BE2C (cell line): Measurements from ENCODE around the gene KRTAP4-16.
"Not testable (repeated sequence)": the region's sequence is repeated elsewhere in the genome, so short reads cannot be mapped to it uniquely, and the experiment has no call there.

Experiments
- DNase-seq: peaks from one replicate; pipeline ENCODE4 v3.0.0-alpha.2; 2020
- H3K27me3 ChIP-seq: fragments of 250-450 bp; sonication (Bioruptor Pico); 2 replicates; pipeline ENCODE4 v1.5.1; 2020; ENCODE audit warnings: mild to moderate bottlenecking
- H3K36me3 ChIP-seq: fragments of 250-450 bp; sonication (Bioruptor Pico); 2 replicates; pipeline ENCODE4 v1.5.1; 2020; ENCODE audit warnings: mild to moderate bottlenecking
- H3K4me1 ChIP-seq: fragments of 250-450 bp; sonication (Bioruptor Pico); 2 replicates; pipeline ENCODE4 v1.5.1; 2020
- H3K4me3 ChIP-seq: 2 replicates; pipeline ENCODE4 v1.5.1; 2011; ENCODE audit warnings: low read depth, low read length
- H3K9me3 ChIP-seq: fragments of 250-450 bp; sonication (Bioruptor Pico); 2 replicates; pipeline ENCODE4 v1.5.1; 2020
- TF ChIP-seq, protein P1 (sequence below): IDR thresholded peaks from 2 replicates; pipeline ENCODE4 v1.5.1; 2012; ENCODE audit warnings: mild to moderate bottlenecking, low read depth, low read length

The KRTAP4-16 gene

DNA sequence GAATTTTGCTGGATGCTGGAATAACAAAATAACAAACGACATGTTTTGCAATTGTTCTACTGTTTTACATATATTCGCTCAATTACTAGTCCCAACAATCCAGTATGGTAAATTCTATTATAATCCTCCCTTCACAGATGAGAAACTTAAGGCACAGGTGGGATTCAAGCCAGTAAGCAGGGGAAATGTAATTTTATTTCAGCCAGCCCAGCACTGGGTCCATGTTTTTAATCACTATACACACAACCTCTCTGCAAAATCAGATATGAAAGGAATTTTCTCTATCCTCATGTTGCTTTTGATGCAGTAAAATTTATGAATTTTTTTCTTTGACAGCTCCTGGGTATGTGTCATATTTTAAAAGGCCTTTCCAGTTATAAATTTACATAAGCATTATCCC is 43.3 kb upstream of the KRTAP4-16 start:
- no peaks in the 10 kb centered on the region for H3K4me1 ChIP-seq
- H3K36me3 ChIP-seq, result no peaks in the 10 kb centered on the region
- DNase-seq, result no peak
- peaks cover 4% of the 10 kb centered on the region; the same call in 1 of the 2 replicates for H3K27me3 ChIP-seq
- H3K4me3 ChIP-seq, result no peak overlapping the region
- TF ChIP-seq, protein P1, sequence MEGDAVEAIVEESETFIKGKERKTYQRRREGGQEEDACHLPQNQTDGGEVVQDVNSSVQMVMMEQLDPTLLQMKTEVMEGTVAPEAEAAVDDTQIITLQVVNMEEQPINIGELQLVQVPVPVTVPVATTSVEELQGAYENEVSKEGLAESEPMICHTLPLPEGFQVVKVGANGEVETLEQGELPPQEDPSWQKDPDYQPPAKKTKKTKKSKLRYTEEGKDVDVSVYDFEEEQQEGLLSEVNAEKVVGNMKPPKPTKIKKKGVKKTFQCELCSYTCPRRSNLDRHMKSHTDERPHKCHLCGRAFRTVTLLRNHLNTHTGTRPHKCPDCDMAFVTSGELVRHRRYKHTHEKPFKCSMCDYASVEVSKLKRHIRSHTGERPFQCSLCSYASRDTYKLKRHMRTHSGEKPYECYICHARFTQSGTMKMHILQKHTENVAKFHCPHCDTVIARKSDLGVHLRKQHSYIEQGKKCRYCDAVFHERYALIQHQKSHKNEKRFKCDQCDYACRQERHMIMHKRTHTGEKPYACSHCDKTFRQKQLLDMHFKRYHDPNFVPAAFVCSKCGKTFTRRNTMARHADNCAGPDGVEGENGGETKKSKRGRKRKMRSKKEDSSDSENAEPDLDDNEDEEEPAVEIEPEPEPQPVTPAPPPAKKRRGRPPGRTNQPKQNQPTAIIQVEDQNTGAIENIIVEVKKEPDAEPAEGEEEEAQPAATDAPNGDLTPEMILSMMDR, result no peak
- no peaks in the 10 kb centered on the region for H3K9me3 ChIP-seq

DNA sequence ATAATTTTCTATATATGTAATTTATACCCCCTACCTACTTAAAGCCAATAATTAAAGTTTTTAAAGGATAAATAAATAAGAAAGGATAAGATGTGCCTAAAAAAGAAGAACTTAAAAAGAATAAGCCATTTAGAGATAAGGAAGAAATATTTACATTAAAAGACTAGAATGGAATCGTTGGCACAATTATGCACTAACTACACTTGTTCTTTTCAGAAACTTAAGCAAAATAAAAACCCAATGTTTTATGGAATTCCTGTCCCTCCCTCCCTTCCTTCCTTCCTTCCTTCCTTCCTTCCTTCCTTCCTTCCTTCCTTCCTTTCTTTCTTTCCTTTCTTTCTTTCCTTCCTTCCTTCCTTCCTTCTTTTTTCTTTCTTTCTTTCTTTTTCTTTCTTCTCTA is 42.8 kb upstream of the KRTAP4-16 start:
- no peak overlapping the region for H3K4me3 ChIP-seq
- H3K4me1 ChIP-seq, result no peaks in the 10 kb centered on the region
- TF ChIP-seq, protein P1, result no peak
- peaks cover 2% of the 10 kb centered on the region; the same call in 1 of the 2 replicates for H3K27me3 ChIP-seq
- H3K36me3 ChIP-seq, result no peaks in the 10 kb centered on the region
- DNase-seq, result no peak
- H3K9me3 ChIP-seq, result no peaks in the 10 kb centered on the region

DNA sequence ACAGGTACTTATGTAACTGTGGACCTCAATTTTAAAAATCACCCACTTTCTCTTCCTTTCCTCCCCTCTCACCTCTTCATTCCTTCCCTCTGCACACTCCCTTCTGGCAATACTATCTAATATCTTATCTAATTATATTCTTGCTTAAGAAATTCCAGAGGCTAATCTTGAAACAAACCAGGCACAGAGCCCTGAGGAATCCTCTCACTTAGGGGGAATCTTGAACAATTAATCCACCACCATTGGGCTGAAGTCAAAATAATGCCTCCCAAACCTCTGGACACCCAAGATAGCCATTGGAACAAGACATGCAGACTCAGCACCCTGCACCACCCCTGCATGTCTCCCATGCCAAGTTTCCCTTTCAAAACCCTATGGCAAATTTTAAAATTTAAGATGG is 39.4 kb upstream of the KRTAP4-16 start:
- no peak for DNase-seq
- Histone ChIP-seq H3K4me1 (no peaks in the 10 kb centered on the region), H3K9me3 (no peaks in the 10 kb centered on the region), H3K36me3 (no peaks in the 10 kb centered on the region), H3K4me3 (no peak overlapping the region), H3K27me3 (peaks cover 3% of the 10 kb centered on the region; the same call in 1 of the 2 replicates)
- TF ChIP-seq, protein P1, result no peak

DNA sequence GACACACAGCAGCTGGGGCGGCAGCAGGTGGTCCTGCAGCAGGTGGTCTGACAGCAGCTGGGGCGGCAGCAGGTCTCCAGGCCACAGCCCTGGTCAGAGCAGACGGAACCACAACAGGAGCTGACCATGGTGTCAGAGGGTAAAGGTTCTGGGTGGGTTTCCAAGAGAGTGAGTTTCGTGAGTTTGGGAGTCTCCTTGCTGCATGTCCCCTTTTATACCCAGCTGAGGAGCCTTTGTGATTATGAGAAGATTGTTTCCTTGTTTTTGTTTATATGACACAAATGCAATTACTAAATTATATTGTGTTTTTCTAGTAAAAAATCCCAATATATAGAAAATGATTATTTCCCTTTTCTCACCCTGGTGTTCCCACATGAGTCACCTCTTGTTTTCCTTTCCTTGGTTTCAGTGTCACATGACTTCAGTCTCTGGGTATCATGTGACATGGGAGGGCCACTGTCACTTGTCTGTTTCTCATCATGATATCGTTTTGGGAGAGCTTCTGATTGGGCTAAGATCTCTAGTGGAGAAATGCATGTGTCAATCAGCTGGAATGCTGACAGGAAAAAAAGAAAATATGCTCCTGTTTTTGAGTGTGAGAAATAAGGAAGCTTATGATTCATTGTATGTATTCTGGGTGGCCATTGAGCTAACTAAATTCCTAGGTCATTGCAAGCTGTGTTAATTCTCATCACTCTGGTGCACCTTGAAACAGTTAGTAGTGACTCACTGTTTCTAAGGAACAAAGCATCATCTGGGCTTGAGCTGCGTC is 38.5 kb upstream of the KRTAP4-16 start, which contains the start of gene KRTAP4-6:
Gene KRTAP4-6, minus strand, starts transcription at position 185 of the 772 bp plus-strand sequence. Its CDS starts 57 bp downstream, at position 128.
- DNase-seq, result no peak
- TF ChIP-seq, protein P1, result no peak
- H3K4me1 ChIP-seq, result no peaks in the 10 kb centered on the region
- H3K9me3 ChIP-seq, result no peaks in the 10 kb centered on the region
- no peak within 1 kb of the TSS for H3K4me3 ChIP-seq
- H3K36me3 ChIP-seq, result no peaks in the 10 kb centered on the region
- peaks cover 3% of the 10 kb centered on the region; the same call in 1 of the 2 replicates for H3K27me3 ChIP-seq

DNA sequence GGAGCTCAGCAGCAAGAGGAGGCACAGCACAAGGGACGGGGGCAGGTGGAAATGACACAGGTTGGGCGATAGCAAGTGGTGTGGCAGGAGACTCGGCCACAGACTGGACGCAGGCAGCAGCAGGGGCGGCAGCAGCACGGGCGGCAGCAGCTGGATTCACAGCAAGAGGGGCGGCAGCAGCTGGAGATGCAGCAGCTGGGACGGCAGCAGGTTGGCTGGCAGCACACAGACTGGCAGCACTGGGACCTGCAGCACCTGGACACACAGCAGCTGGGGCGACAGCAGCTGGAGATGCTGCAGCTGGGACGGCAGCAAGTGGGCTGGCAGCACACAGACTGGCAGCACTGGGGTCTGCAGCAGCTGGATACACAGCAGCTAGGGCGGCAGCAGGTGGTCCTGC is 37.9 kb upstream of the KRTAP4-16 start:
- H3K9me3 ChIP-seq, H3K27me3 ChIP-seq, H3K4me3 ChIP-seq, H3K36me3 ChIP-seq, DNase-seq, H3K4me1 ChIP-seq: not testable (repeated sequence)

DNA sequence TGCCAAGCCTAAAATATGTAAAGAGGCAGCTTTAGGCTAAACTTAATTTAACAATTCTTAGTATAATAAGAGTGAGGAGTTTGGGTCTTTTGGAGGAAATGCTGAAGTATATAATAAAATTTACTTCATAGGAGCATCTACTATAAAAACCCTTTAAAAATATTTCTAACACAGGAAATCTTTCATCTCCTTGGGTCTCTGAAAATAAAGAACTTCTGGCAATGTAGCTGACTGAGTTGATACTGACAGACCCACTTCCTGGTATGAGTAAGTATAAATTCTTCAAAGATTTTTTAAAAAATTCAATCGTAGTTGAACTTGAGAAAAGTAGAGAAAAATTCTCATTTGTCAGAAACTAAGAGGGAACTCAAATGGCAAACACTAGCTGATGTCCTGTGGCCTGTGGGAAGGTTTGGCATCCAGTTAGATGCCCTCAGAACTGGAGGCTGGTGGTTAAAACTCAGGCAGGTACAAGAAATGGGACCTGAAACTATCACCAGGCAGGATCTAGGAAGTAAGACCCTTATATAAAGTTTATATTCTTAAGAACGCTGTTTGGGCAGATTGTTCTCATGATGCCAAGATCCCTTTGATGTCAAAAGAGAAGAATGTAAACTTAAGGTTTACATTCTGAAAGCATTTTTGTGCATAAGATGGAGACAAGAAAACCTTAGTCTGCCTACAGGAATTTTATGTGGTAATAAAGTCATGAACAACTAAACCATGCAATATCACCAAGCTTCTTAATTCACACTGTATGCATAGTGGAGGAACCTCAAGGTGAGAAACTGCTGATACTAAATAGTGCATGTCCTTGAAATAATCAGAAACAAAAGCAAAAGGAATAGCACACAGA is 32.1 kb upstream of the KRTAP4-16 start:
- H3K4me1 ChIP-seq, result no peaks in the 10 kb centered on the region
- peaks cover 24% of the 10 kb centered on the region for H3K27me3 ChIP-seq
- no peaks in the 10 kb centered on the region for H3K36me3 ChIP-seq
- TF ChIP-seq, protein P1, result no peak
- no peaks in the 10 kb centered on the region for H3K9me3 ChIP-seq
- no peak for DNase-seq
- H3K4me3 ChIP-seq, result no peak overlapping the region
